Glomerular visceral epithelial cell (primary cell): ENCODE results near the gene KRTAP15-1.

ENCODE experiments used
- DNase-seq: peaks from one replicate; pipeline ENCODE4 v3.0.0-alpha.2; 2016; ENCODE audit errors: extremely low spot score

The KRTAP15-1 gene

GRCh38 chr21:30439975-30440374 lies at the start of gene KRTAP15-1:
KRTAP15-1 (plus strand) TSS chr21:30440275; CDS start chr21:30440328, 53 bp downstream.
- DNase-seq: no peak

GRCh38 chr21:30391492-30392025 lies 48.5 kb upstream of the KRTAP15-1 start:
- no peak for DNase-seq

- no peak for DNase-seq
Measured at GRCh38 chr21:30395731-30396130, 44.3 kb upstream of the KRTAP15-1 start, which contains the start of gene KRTAP13-1. KRTAP13-1 (plus strand) TSS chr21:30396031; CDS start chr21:30396087, 56 bp downstream.

GRCh38 chr21:30408782-30409494 lies 31.1 kb upstream of the KRTAP15-1 start:
- DNase-seq: no peak

- DNase-seq: no peak
Measured at GRCh38 chr21:30415993-30416392, 24.1 kb upstream of the KRTAP15-1 start.

GRCh38 chr21:30425826-30426225 lies 14.2 kb upstream of the KRTAP15-1 start, which contains the start of gene KRTAP13-3:
KRTAP13-3 (minus strand) TSS chr21:30425926; CDS start chr21:30425912, 14 bp downstream.
- DNase-seq: no peak

GRCh38 chr21:30426731-30427130 lies 13.3 kb upstream of the KRTAP15-1 start:
- no peak for DNase-seq

- DNase-seq: no peak
Measured at GRCh38 chr21:30430170-30430655, 9.9 kb upstream of the KRTAP15-1 start, which contains the start of gene KRTAP13-4. KRTAP13-4 (plus strand) TSS chr21:30430220; CDS start chr21:30430276, 56 bp downstream.

- no peak for DNase-seq
Measured at GRCh38 chr21:30434033-30434631, 5.9 kb upstream of the KRTAP15-1 start.

GRCh38 chr21:30437010-30437565 lies 3.0 kb upstream of the KRTAP15-1 start:
- DNase-seq: no peak

GRCh38 chr21:30443226-30443625 lies 3.2 kb downstream of the KRTAP15-1 start:
- no peak for DNase-seq

GRCh38 chr21:30444204-30444603 lies 4.1 kb downstream of the KRTAP15-1 start:
- no peak for DNase-seq

GRCh38 chr21:30447056-30447455 lies 7.0 kb downstream of the KRTAP15-1 start:
- no peak for DNase-seq

- DNase-seq: no peak
Measured at GRCh38 chr21:30448514-30448913, 8.4 kb downstream of the KRTAP15-1 start.

- DNase-seq: no peak
Measured at GRCh38 chr21:30463713-30464112, 23.6 kb downstream of the KRTAP15-1 start.

- no peak for DNase-seq
Measured at GRCh38 chr21:30468900-30469714, 29.0 kb downstream of the KRTAP15-1 start.

- DNase-seq: no peak
Measured at GRCh38 chr21:30478004-30478403, 37.9 kb downstream of the KRTAP15-1 start.

- no peak for DNase-seq
Measured at GRCh38 chr21:30479259-30479658, 39.2 kb downstream of the KRTAP15-1 start.

- DNase-seq: no peak
Measured at GRCh38 chr21:30480145-30480544, 40.1 kb downstream of the KRTAP15-1 start, which contains the start of gene KRTAP19-1. KRTAP19-1 (minus strand) TSS chr21:30480367; CDS start chr21:30480317, 50 bp downstream.

GRCh38 chr21:30482130-30482529 lies 42.1 kb downstream of the KRTAP15-1 start:
- DNase-seq: no peak

GRCh38 chr21:30486180-30486579 lies 46.1 kb downstream of the KRTAP15-1 start:
- DNase-seq: no peak
